GM12865 (cell line): ENCODE results near the gene SMTN.

Experiments used
- DNase-seq: peaks from one replicate; pipeline ENCODE4 v3.0.0; 2010; ENCODE audit warnings: low read depth
- H3K4me3 ChIP-seq: 2 replicates; pipeline ENCODE4 v1.5.1; 2011; ENCODE audit warnings: mild to moderate bottlenecking, low read depth, low read length, control low read depth
- TF ChIP-seq, protein P1 (sequence below): IDR thresholded peaks from 2 replicates; pipeline ENCODE4 v1.5.1; 2011; ENCODE audit warnings: low read length, control low read depth, low read depth, inconsistent platforms; ENCODE audit not compliant: insufficient read depth; ENCODE audit errors: missing control alignments

SMTN gene

DNA sequence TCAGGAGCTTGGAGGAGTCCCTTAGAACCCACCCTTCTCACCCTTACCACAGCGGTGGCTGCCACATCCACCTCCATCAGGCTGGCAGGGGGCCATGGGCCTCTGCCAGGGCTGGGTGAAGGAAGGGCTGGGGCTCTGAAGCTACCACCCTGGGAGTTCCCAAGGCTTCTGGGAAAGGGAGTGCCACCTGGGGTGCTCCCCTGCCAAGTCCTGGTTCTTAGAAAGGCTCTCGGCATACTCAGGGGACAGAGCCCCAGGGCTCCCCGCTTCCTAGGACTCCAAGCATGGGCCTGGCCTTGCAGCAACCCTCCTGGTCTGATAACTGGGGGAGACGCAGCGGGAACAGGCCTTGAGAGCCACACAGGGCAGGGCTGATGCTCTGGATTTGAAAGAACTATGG is 59.6 kb downstream of the SMTN start:
- H3K4me3 ChIP-seq, result no peak overlapping the region
- TF ChIP-seq, protein P1, sequence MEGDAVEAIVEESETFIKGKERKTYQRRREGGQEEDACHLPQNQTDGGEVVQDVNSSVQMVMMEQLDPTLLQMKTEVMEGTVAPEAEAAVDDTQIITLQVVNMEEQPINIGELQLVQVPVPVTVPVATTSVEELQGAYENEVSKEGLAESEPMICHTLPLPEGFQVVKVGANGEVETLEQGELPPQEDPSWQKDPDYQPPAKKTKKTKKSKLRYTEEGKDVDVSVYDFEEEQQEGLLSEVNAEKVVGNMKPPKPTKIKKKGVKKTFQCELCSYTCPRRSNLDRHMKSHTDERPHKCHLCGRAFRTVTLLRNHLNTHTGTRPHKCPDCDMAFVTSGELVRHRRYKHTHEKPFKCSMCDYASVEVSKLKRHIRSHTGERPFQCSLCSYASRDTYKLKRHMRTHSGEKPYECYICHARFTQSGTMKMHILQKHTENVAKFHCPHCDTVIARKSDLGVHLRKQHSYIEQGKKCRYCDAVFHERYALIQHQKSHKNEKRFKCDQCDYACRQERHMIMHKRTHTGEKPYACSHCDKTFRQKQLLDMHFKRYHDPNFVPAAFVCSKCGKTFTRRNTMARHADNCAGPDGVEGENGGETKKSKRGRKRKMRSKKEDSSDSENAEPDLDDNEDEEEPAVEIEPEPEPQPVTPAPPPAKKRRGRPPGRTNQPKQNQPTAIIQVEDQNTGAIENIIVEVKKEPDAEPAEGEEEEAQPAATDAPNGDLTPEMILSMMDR, result no peak
- no peak for DNase-seq

DNA sequence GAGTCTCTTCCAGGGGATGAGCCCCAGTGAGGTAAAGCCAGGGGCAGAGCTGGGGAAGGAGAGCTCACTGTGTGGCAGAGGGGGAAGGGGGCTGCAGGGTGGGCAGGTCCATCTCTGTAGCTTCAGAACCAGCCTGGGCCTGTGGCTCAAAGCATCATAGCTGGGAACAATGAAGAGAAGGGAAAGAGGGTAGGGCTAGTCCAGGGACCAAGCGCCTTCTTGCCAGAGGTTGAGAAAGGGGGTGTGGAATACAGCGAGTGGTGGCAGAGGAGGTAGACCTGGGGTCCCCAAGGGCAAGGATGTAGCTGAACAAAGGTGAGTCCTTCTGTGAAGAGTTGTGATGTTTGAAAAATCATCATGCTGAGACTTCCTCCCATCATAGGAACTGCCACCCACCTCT is 60.4 kb downstream of the SMTN start:
- TF ChIP-seq, protein P1, result no peak
- no peak overlapping the region for H3K4me3 ChIP-seq
- no peak for DNase-seq

DNA sequence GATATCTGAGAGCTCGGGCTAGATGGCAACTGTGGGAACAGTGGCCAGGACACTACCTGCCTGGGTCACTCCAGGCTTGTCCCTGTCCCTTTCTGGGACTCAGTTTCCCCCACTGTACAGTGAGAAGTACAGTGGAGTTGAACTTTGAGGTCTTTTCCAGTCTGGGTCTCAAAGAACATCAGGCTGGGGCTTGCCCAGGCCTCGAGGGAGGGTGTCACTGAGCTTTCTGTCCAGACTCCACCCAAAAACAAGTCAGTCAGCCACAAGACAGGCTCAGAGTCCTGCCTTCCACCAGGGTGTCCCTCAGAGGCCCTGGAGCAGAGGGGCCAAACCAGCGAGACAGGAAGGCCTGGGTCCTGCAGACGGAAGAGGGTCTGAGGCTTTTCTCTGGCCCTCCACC is 61.2 kb downstream of the SMTN start:
- H3K4me3 ChIP-seq, result no peak overlapping the region
- TF ChIP-seq, protein P1, result no peak
- DNase-seq, result no peak

DNA sequence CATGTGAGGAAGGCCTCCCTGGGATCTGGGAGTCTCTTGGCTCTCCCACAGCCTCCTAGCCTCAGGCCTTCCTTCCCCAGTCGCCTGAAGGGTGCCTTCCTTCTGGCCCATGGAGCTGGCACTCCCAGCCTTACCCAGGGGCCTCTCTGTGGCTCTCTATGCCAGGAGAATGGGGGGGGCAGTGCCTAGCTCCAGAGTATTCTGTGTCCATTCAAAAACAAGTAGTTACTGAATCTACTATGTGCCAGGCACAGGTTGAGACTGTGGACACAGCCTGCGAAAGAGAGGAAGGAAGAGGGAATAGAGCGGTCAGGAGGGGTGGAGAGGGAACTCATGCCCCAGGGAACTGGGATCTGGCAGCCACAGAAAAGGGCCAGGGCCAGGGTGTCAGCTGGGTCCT is 61.9 kb downstream of the SMTN start:
- no peak for DNase-seq
- TF ChIP-seq, protein P1, result no peak
- H3K4me3 ChIP-seq, result no peak overlapping the region

DNA sequence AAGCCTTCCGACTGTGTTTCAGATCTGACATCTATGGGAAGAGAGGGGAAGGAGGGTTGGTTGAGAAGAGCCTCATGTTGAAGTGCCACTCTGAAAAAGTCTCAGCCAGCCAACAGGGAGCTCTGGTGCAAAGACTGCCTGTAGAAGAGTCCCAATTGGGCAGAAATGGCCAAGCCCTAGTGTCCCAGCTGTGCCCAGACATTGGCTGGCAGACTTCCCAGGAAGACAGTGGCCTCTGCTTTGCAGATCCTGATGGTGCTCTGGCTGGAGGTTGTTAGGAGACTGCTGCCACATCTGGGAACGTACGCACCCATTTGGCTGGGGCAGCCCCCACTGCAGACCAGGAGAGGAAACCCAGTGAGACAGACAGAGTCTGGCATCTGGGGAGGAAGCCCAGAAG is 62.4 kb downstream of the SMTN start:
- H3K4me3 ChIP-seq, result no peak overlapping the region
- TF ChIP-seq, protein P1, result no peak
- no peak for DNase-seq

DNA sequence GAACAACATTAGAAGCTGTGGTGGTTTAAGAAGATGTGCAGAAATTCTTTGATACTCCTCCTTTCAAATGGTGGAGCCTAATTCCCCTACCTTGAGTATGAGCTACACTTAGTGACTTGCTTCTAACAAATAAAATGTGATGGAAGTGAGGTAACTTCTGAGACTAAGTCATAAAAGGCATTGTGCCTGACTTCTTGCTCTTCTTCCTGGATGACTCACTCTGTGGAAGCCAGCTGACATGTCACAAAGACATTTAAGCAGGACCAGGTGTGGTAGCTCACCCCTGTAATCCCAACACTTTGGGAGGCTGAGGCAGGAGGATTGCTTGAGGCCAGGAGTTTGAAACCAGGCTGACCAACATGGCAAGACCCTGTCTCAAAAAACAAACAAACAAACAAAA is 63.1 kb downstream of the SMTN start:
- DNase-seq, result no peak
- TF ChIP-seq, protein P1, result no peak
- no peak overlapping the region for H3K4me3 ChIP-seq

DNA sequence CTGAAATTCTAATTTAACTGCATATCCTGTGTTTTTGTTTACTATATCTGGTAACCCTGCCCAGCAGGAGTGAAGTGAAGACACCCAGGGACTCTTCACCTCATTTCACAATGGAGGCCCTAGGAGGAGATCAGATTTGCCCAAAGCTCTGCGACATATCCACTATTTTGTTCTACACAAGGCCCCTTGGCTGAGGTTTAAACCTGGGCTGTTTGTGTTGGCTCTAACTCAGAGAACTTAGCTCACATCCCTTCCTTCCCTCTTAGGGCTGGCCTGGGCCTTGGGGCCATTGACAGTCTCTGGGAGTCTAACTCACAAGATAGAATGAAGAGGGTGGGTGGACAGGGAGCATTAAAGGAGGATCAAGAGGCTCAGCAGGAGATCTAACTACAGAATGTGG is 67.4 kb downstream of the SMTN start:
- H3K4me3 ChIP-seq, result no peak overlapping the region

More for the DNA sequence above, 67.4 kb downstream of the SMTN start:
- TF ChIP-seq, protein P1, result no peak
- DNase-seq, result no peak
